ENCODE results near the gene CCDC88B. TPM values are rescaled to one million over a fixed set of nuclear protein-coding genes. Genes with fewer than 3 reads are reported as not detected.

Gene CCDC88B
- total RNA-seq, 1 experiment from 2014 or later, result 3.6 TPM

DNA sequence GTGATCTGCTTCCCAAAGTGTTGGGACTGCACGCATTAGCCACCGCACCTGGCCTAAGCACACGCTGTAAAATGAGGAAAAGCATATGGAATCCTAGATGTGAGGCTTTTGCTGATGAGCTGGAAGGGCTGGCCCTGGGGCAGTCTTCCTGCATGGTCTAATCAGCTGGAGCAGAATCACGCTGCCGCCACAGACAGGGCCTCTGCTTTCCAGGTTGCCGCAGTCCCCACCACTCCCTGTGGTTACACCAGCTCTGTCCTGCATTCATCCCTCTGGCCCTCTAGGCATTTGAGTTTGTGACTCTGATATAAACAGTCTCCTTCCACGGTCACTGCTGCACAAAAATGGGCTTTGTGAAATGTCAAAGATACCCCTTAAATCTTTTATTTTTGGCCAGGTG, 36.1 kb downstream of the CCDC88B start:
- TF ChIP-seq, protein P1, sequence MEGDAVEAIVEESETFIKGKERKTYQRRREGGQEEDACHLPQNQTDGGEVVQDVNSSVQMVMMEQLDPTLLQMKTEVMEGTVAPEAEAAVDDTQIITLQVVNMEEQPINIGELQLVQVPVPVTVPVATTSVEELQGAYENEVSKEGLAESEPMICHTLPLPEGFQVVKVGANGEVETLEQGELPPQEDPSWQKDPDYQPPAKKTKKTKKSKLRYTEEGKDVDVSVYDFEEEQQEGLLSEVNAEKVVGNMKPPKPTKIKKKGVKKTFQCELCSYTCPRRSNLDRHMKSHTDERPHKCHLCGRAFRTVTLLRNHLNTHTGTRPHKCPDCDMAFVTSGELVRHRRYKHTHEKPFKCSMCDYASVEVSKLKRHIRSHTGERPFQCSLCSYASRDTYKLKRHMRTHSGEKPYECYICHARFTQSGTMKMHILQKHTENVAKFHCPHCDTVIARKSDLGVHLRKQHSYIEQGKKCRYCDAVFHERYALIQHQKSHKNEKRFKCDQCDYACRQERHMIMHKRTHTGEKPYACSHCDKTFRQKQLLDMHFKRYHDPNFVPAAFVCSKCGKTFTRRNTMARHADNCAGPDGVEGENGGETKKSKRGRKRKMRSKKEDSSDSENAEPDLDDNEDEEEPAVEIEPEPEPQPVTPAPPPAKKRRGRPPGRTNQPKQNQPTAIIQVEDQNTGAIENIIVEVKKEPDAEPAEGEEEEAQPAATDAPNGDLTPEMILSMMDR (IDR thresholded peaks at IDR 0.05; ENCODE audit: insufficient read depth in 1 of 2, low read depth in 1 of 2, low read length in 1 of 2, severe bottlenecking in 1 of 2, unreplicated experiment in 1 of 2), result no peak
- peaks cover 7% of the 10 kb centered on the region for H3K4me1 Mint-ChIP-seq (ENCODE audit: low read depth, unreplicated experiment)
- H3K27ac Mint-ChIP-seq (ENCODE audit: unreplicated experiment), result no peak overlapping the region
- H3K9me3 Mint-ChIP-seq (ENCODE audit: unreplicated experiment), result no peaks in the 10 kb centered on the region
- intact Hi-C loops (cut with micrococcal nuclease; ENCODE audit: unreplicated experiment), result no loop called here
- no TSS peak for BruUV-seq (replicated peaks)
- Histone ChIP-seq H3K4me3 (ENCODE audit: low read depth, low read length) (no peak overlapping the region), H3K4me1 (peaks cover 3% of the 10 kb centered on the region; the same call in 1 of the 2 replicates), H3K27me3 (replicated peaks; ENCODE audit: control insufficient read depth, insufficient read depth, low read length) (no peaks in the 10 kb centered on the region), H3K36me3 (ENCODE audit: control insufficient read depth, insufficient read depth, low read length) (no peaks in the 10 kb centered on the region), H3K9me3 (no peaks in the 10 kb centered on the region)
- no peaks in the 10 kb centered on the region for H3K27me3 Mint-ChIP-seq (ENCODE audit: insufficient read depth, unreplicated experiment)
- peaks cover 26% of the 10 kb centered on the region for H3K36me3 Mint-ChIP-seq (ENCODE audit: insufficient read depth, unreplicated experiment)
- CTCF ChIA-PET, result no interaction called here
- DNase-seq, result no peak
- POLR2A ChIA-PET, result no interaction called here
- H3K4me3 Mint-ChIP-seq (ENCODE audit: unreplicated experiment), result no peak overlapping the region

DNA sequence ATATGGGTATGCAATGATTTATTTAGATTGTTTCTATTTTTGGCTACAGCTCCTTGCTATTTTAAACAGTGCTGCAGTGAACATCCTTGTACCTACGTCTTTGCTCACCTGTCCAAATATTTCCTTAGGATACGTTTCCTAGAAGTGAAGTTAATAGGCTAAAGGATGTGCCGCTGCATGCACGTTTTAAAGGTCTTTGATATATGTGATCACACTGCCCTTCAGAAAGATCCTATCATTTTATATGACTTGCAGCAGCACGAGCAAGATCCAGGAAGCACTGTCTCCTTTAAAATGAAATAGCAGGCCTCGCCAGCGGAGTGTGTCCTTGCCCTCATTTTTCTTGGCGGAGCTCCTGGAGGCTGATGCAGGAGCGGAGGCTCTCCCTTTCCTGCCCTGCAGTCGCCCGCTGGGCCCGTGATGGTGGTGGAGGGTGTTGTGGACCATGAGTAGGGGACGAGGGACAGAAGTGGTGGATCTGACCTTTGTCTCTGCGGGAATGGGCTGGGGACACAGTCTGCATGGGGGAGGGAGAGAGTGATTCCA, 38.4 kb downstream of the CCDC88B start:
- H3K4me3 ChIP-seq (ENCODE audit: low read depth, low read length), result no peak overlapping the region
- no peaks in the 10 kb centered on the region for H3K9me3 ChIP-seq
- H3K4me1 ChIP-seq, result peaks cover 21% of the 10 kb centered on the region
- intact Hi-C loops (cut with micrococcal nuclease; ENCODE audit: unreplicated experiment), result no loop called here
- no peak for DNase-seq
- no peaks in the 10 kb centered on the region for H3K27me3 Mint-ChIP-seq (ENCODE audit: insufficient read depth, unreplicated experiment)
- no peak overlapping the region for H3K4me3 Mint-ChIP-seq (ENCODE audit: unreplicated experiment)
- H3K27me3 ChIP-seq (replicated peaks; ENCODE audit: control insufficient read depth, insufficient read depth, low read length), result no peaks in the 10 kb centered on the region
- no peak overlapping the region for H3K27ac Mint-ChIP-seq (ENCODE audit: unreplicated experiment)
- BruUV-seq (replicated peaks), result no TSS peak
- ChIA-PET POLR2A (no interaction called here), CTCF (no interaction called here)
- TF ChIP-seq, protein P1 (IDR thresholded peaks at IDR 0.05; ENCODE audit: insufficient read depth in 1 of 2, low read depth in 1 of 2, low read length in 1 of 2, severe bottlenecking in 1 of 2, unreplicated experiment in 1 of 2), result no peak
- no peaks in the 10 kb centered on the region for H3K36me3 ChIP-seq (ENCODE audit: control insufficient read depth, insufficient read depth, low read length)
- H3K36me3 Mint-ChIP-seq (ENCODE audit: insufficient read depth, unreplicated experiment), result peaks cover 6% of the 10 kb centered on the region
- H3K4me1 Mint-ChIP-seq (ENCODE audit: low read depth, unreplicated experiment), result peaks cover 12% of the 10 kb centered on the region
- no peaks in the 10 kb centered on the region for H3K9me3 Mint-ChIP-seq (ENCODE audit: unreplicated experiment)

DNA sequence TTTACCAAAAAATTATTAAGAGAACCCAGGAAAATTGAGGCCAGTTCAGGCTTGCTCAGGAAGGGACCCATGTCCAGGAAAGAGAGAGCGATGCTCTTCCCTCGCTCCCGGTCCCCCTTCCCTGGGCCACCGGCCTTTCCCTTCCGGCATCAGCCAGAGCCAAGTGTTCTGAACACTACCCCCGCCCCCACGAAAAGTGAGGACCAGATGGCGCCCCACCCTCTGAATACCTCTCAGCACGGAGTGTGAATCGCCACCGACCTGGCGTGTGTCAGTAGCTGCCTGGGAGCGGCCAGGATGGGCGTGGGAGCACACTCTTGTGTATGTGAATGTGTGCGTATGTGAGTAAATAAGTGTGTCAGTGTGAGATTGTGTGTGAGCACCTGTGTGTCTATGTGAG, 39.2 kb downstream of the CCDC88B start:
- H3K27me3 ChIP-seq (replicated peaks; ENCODE audit: control insufficient read depth, insufficient read depth, low read length), result no peaks in the 10 kb centered on the region
- TF ChIP-seq, protein P1 (IDR thresholded peaks at IDR 0.05; ENCODE audit: insufficient read depth in 1 of 2, low read depth in 1 of 2, low read length in 1 of 2, severe bottlenecking in 1 of 2, unreplicated experiment in 1 of 2), result no peak
- H3K27ac Mint-ChIP-seq (ENCODE audit: unreplicated experiment), result no peak overlapping the region
- peaks cover 12% of the 10 kb centered on the region for H3K4me1 Mint-ChIP-seq (ENCODE audit: low read depth, unreplicated experiment)
- H3K36me3 ChIP-seq (ENCODE audit: control insufficient read depth, insufficient read depth, low read length), result no peaks in the 10 kb centered on the region; the same call in 1 of the 2 replicates
- POLR2A ChIA-PET, result no interaction called here
- H3K4me1 ChIP-seq, result peaks cover 25% of the 10 kb centered on the region
- no peak overlapping the region for H3K4me3 Mint-ChIP-seq (ENCODE audit: unreplicated experiment)
- BruUV-seq (replicated peaks), result no TSS peak
- no peaks in the 10 kb centered on the region for H3K27me3 Mint-ChIP-seq (ENCODE audit: insufficient read depth, unreplicated experiment)
- H3K9me3 Mint-ChIP-seq (ENCODE audit: unreplicated experiment), result no peaks in the 10 kb centered on the region
- peaks cover 6% of the 10 kb centered on the region for H3K36me3 Mint-ChIP-seq (ENCODE audit: insufficient read depth, unreplicated experiment)
- no peak overlapping the region for H3K4me3 ChIP-seq (ENCODE audit: low read depth, low read length)
- no peaks in the 10 kb centered on the region for H3K9me3 ChIP-seq
- CTCF ChIA-PET, result no interaction called here
- intact Hi-C loops (cut with micrococcal nuclease; ENCODE audit: unreplicated experiment), result no loop called here
- DNase-seq, result no peak

Measured in Caco-2 (cell line).